Measurements from ENCODE around the gene SIRPD. TPM values are rescaled to one million over a fixed set of nuclear protein-coding genes. Genes with fewer than 3 reads are reported as not detected.
A peak's percentile ranks its signal among the peaks of the same experiment; 100 is the strongest.

SIRPD gene
- total and polyA plus RNA-seq, 2 of the 13 experiments (the other 11 are each of a cell fraction or from before 2014, with no cell fraction given), result not detected

DNA sequence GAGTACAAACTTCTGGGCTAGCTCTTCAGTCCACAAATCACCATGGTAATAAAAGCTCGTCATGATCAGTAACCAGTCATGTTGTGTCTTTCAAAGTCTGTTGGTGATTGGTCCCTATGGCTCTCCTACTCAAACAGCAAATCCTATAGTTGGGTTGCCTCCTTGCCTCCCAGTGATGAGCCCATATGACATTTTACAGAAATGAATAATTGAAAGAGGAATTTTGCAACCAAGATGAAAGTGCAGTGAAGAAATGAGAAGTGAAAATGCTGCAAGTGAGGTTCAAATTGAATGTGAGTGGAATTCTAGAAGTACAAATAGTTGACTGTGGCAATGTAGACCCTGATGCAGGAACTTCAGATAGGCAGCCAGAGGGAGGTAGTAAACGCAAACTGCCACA, 5.1 kb upstream of the SIRPD start:
- WGBS (ENCODE audit: low lambda C conversion rate), result 7% methylated on average over 2 of the region's 2 CpGs
- FAIRE-seq, result no peak

DNA sequence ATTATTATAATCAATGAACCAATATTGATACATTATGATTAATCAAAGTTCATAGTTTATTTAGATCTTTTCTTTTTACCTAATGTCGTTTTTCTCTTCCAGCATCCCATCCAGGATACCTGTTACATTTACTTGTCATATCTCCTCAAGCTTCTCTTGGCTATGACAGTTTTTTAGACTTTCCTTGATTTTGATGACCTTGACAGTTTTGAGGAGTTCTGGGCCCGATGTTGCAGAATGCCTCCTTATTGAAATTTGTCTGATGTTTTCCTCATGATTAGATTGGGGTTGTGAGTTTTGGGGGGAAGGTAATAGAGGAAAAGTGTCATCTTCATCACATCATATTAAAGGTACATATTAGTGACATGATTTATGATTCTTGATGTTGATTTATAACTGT, 3.8 kb upstream of the SIRPD start:
- ATAC-seq (no peak), DNase-seq (ENCODE audit: low spot score) (no peak), FAIRE-seq (no peak)
- Histone ChIP-seq H3K4me1 (ENCODE audit: insufficient read depth, low read length) (no peaks in the 10 kb centered on the region), H3K79me2 (ENCODE audit: insufficient read depth, low read length) (no peaks in the 10 kb centered on the region), H3K27me3 (ENCODE audit: control insufficient read depth in 1 of 2, insufficient read depth in 2 of 2, low read length in 2 of 2) (peaks cover 0 to 4% of the 10 kb centered on the region in 2 experiments; a peak in 1 of 5 replicates), H3K36me3 (replicated peaks in 1 of 2; ENCODE audit: control insufficient read depth in 1 of 2, insufficient read depth in 2 of 2, low read length in 2 of 2) (no peaks in the 10 kb centered on the region), H3K9ac (ENCODE audit: insufficient read depth, low read depth, low read length) (no peak overlapping the region), H3K4me3 (replicated peaks in 1 of 3; ENCODE audit: insufficient read depth in 1 of 3, low read depth in 2 of 3, low read length in 3 of 3) (no peak overlapping the region), H2AFZ (ENCODE audit: low read length) (no peak overlapping the region), H3K4me2 (ENCODE audit: low read depth, low read length) (no peak overlapping the region), H4K20me1 (ENCODE audit: insufficient read depth, low read length) (no peaks in the 10 kb centered on the region), H3K27ac (ENCODE audit: extremely low read length, insufficient read depth, low read length) (no peak overlapping the region), H3K9me3 (ENCODE audit: low read length) (no peaks in the 10 kb centered on the region)
- POLR2A ChIA-PET, result no interaction called here
- no TSS peak for BruUV-seq (replicated peaks)
- TF ChIP-seq IKZF4 (CRISPR knock-in tag; IDR thresholded peaks at IDR 0.05; ENCODE audit: borderline replicate concordance, low read depth, not compliant biosample characterization) (no peak), MAFF (IDR thresholded peaks at IDR 0.05; ENCODE audit: low read depth, low read length) (peak; percentile 88), CCAR2 (optimal IDR thresholded peaks at IDR 0.05; ENCODE audit: low read depth, low read length) (no peak), MAFK (conservative IDR thresholded peaks at IDR 0.05 in 1 of 2, IDR thresholded peaks at IDR 0.05 in 1 of 2; ENCODE audit: low read length in 2 of 2) (peak; percentile 90 to 93), EP300 (IDR thresholded peaks at IDR 0.05; ENCODE audit: low read depth in 2 of 2, low read length in 2 of 2) (no peak), EP300 (CRISPR knock-in tag; IDR thresholded peaks at IDR 0.05; ENCODE audit: borderline replicate concordance) (no peak), HOXA3 (CRISPR knock-in tag; IDR thresholded peaks at IDR 0.05) (no peak), NR2F2 (IDR thresholded peaks at IDR 0.05; ENCODE audit: borderline replicate concordance, low read depth) (no peak)
- in situ Hi-C loops (cut with HindIII; ENCODE audit: extremely low pct_ligation_motif_present, low pct_unique_long_range_greater_than_20kb) (no loop called here), intact Hi-C loops (cut with micrococcal nuclease; ENCODE audit: unreplicated experiment) (no loop called here)
- CTCF ChIA-PET (ENCODE audit: low intra/inter-chr PET ratio, low total read pairs), result no interaction called here
- under 1% methylated on average over 2 of the region's 2 CpGs for WGBS (ENCODE audit: low lambda C conversion rate)

More for the DNA sequence above, 5.1 kb upstream of the SIRPD start:
- intact Hi-C loops (cut with micrococcal nuclease; ENCODE audit: unreplicated experiment), result no loop called here
- ChIA-PET CTCF (ENCODE audit: low intra/inter-chr PET ratio, low total read pairs) (no interaction called here), POLR2A (no interaction called here)
- Histone ChIP-seq H3K27ac (ENCODE audit: extremely low read length, insufficient read depth, low read length) (no peak overlapping the region), H3K36me3 (replicated peaks in 1 of 2; ENCODE audit: control insufficient read depth in 1 of 2, insufficient read depth in 2 of 2, low read length in 2 of 2) (no peaks in the 10 kb centered on the region), H3K9ac (ENCODE audit: insufficient read depth, low read depth, low read length) (no peak overlapping the region), H3K27me3 (ENCODE audit: control insufficient read depth in 1 of 2, insufficient read depth in 2 of 2, low read length in 2 of 2) (peaks cover 0 to 4% of the 10 kb centered on the region in 2 experiments; a peak in 1 of 5 replicates), H3K79me2 (ENCODE audit: insufficient read depth, low read length) (no peaks in the 10 kb centered on the region), H3K4me2 (ENCODE audit: low read depth, low read length) (no peak overlapping the region), H4K20me1 (ENCODE audit: insufficient read depth, low read length) (no peaks in the 10 kb centered on the region), H3K9me3 (ENCODE audit: low read length) (no peaks in the 10 kb centered on the region), H3K4me1 (ENCODE audit: insufficient read depth, low read length) (no peaks in the 10 kb centered on the region), H2AFZ (ENCODE audit: low read length) (no peak overlapping the region), H3K4me3 (replicated peaks in 1 of 3; ENCODE audit: insufficient read depth in 1 of 3, low read depth in 2 of 3, low read length in 3 of 3) (no peak overlapping the region)
- ATAC-seq (no peak), DNase-seq (ENCODE audit: low spot score) (peak; percentile 0)
- TF ChIP-seq CREB1 (IDR thresholded peaks at IDR 0.05) (0 out of 2 replicates have a peak, but pooled peaks have one; percentile 16), CREB1 (CRISPR knock-in tag; IDR thresholded peaks at IDR 0.05) (no peak)
- TF ChIP-seq, protein P1, sequence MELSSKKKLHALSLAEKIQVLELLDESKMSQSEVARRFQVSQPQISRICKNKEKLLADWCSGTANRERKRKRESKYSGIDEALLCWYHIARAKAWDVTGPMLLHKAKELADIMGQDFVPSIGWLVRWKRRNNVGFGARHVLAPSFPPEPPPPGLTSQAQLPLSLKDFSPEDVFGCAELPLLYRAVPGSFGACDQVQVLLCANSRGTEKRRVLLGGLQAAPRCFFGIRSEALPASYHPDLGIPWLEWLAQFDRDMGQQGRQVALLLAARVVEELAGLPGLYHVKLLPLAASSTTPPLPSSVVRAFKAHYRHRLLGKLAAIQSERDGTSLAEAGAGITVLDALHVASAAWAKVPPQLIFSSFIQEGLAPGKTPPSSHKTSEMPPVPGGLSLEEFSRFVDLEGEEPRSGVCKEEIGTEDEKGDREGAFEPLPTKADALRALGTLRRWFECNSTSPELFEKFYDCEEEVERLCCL (CRISPR knock-in tag; IDR thresholded peaks at IDR 0.05; ENCODE audit: borderline replicate concordance), result no peak
- no TSS peak for BruUV-seq (replicated peaks)
- in situ Hi-C loops (cut with HindIII; ENCODE audit: extremely low pct_ligation_motif_present, low pct_unique_long_range_greater_than_20kb), result no loop called here
